DMS53 treated with DMSO at 0.1 percent for 48 hours (cell line): Measurements from ENCODE around the gene SUN2.

Experiments used
- DNase-seq: peaks from one replicate; lab custom pipeline; 2025; ENCODE audit not compliant: unreplicated experiment; lab: John Stamatoyannopoulos, UW

Gene SUN2

DNA sequence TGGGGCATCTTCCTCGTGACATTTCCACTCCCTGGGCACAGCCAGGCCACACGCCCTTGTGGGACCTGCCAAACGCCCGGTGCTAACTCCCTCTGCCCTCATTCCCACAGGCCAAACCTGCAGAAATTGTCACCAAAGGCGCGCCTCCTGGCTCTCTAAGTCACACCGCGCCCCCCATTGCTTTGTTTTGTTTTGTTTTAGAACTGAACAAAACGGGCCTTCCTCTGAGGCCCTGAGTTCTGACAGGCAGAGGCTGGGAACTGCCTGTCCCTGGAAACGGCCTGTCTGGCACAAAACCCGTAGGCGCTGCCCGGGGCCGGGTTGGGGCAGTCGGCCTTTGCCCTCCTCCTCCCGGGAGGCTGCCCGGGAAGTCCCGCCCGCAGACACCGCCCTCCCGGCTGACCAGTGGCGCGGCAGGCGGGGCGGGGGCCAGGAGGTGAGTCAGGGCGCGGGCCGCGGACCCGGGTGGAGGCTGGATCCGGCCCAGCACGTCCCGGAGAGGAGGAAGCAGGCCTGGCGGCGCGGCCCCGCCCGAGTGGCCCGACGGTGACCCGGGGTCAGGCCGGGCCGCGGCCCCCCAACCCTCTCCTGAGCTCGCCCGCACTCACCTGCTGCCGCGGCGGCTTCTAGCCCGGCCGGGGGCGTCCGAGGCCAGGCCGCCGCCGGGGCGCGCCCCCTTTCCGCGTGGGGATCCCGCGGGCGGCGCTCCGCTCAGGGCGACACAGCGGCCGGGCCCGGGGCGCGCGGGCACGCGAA, 465 bp downstream of the SUN2 start:
- DNase-seq = peak; percentile 46

DNA sequence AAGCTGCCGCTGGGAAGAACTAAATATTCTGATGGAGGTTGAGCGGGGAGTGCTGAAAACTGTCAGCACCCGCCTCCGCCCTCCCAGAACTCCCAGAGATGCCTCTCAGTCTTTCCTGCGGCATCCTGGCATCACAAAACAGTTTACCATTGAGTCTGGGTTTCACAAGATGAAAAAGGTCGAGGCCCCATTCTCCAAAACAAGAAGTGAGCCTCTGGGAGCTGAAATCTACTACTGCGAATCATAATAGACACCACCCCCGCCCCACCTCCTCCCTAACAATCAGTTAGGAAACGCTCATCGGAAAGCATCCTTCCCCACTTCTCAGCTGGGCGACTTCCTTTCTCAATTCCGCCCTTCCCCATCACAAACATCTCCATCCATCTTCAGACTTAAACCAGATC, 1.0 kb downstream of the SUN2 start:
- DNase-seq = peak; percentile 16

DNA sequence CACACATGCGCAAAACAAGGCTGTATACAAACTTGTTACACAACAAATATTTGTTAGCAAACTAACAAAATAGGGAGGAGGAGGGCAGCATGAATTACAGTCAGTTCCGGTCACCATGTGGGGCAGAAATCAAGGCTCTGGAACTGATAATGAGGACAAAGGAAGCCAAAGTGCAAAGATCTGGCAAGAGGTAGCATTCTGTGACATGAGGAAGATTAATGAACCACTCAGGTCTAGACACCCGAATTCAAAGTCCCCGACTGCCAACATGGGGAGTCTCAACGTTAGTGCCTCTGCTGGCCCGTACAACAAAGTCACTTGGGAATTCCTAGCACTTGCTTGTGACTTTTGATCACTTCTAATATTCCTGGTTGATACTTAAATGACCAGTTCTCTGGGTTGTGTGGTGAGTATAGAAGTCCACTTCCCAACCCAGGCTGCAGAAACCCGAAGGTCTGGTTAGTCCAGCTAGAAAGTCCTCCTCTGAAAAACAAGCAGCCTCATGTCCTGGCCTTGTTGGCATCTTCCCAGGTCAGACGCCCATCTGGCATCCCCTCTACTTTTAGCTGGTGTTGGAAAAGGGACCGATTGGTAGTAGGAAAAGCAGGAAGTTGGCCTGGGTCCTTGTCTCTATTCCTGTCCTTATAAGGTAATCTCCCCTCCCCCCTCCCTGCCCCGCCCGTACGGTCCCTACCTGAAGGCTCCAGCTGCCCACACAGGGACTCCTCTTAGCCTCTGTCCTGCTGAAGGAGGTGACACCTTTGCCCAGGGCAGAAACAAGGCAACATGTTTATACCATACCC, 1.6 kb downstream of the SUN2 start:
- peak; percentile 70 for DNase-seq

DNA sequence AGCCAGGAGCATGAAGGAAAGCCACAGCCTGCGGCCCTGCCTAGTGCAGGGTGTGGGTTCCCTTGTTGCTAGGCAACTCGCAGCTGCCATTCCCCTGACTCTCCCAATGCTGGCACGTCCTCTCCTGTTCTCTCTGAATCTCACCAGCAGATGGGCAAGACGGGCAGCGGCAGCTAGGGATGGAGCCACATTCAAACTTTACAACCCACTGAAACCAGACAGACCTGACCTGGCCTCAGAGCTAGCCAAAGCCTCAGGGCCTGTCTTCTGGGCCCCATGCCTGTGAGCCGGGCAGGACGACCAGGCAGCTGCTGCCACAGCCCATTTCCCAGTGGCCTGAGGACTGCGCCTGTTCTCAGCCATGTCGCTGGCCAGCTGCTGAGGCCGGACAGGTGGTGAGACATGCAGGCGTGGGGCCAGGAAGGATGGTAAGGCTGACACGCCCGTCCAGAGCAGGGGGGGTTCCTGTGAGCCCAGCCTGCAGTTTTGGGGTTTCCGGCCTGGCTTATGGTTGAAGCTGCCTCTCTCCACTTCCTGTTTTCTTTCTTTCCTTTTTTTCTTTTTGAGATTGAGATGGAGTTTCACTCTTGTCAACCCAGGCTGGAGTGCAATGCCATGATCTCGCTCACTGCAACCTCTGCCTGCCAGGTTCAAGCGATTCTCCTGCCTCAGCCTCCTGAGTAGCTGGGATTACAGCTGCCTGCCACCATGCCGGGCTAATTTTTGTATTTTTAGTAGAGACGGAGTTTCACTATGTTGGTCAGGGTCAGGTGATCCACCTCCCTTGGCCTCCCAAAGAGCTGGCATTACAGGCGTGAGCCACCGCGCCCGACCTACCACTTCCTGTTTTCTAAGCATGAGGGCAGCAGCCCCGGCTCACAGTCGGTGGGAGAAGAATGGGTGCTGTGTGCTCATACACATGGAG, 4.1 kb downstream of the SUN2 start:
- DNase-seq = no peak

DNA sequence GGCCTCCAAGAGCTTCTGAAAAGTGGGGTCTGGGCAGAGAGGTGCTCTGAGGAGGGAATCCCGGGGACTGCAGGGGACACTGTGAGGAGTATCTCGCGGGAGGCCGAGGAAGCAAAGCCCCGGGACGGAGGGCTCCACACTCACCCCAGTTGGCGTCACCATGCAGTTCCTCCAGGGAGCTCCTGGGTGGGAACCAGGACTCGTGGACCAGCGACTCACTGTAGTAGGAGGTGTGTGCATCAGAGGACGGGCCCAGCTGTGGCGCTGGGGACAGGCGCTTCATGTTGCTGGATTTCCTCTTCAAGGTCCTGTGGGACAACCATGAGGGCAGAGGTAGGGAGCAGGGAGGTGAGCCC, 4.8 kb downstream of the SUN2 start:
- no peak for DNase-seq

DNA sequence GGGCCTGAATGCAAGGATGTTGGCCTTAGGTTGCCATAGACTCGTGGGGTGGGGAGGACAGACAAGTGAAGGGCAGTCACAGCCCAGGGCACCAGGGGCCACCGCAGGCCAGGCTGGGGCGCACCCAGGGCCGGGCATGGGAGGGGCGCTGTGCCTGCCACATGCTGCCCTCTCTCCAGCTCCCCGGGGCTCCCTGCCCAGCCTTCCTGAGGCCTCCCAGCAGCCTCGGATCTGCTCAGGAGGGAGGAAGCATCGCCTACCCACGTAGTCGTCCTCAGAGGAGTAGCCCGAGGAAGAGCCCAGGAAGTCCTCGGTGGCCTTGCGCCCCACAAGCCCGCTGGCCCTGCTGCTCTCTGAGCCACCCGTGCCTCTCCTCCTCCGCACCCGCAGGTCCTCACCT, 5.2 kb downstream of the SUN2 start:
- no peak for DNase-seq

DNA sequence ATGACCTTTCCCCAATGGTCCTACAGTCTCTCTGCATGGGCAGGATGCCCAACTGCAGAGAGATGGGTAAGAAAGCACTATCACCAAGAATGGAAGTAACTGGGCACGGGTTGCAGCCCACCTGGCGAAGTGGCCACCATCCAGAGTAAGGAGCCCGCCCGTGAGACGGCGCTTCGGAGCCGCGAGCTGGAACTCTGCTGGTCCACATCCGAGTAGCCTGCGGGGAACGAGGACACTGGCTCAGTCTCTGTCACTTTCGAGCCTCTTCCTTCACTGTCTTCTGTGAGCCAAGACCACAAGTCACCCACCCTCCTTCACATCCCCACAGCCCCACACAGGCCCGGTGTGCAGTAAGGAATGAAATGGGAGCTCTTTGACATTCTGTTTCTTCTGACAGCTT, 5.7 kb downstream of the SUN2 start:
- no peak for DNase-seq

DNA sequence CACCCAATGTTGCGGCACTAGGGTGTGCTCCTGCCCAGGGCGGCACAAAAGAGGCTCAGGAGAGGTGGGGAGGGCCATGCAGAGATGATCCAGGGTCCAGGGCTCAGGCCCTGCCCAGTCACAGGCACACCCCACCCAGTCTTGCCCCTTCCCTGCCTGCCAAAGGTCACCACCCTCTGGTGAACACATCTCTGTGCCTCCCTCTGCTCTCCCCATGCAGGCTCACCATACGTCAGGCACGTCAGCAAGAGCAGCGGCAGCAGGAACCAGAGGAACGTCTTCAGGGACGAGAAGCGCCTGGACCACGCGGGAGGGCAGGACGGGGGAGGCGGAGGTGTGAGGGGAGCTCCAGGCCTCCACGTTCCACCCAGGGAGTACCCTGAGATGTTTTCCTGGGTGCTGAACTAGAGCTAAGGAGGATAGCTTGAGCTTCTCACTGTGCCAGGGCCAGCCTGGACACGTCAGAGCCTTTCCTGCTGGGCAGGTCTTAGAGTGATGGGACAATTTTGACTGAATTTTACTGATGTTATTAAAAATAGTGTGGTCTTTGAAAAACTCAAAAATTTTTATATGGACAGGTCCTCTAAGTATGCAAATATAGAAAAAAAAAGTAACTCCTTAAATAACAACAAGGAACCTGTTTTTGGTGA, 7.2 kb downstream of the SUN2 start:
- no peak for DNase-seq

DNA sequence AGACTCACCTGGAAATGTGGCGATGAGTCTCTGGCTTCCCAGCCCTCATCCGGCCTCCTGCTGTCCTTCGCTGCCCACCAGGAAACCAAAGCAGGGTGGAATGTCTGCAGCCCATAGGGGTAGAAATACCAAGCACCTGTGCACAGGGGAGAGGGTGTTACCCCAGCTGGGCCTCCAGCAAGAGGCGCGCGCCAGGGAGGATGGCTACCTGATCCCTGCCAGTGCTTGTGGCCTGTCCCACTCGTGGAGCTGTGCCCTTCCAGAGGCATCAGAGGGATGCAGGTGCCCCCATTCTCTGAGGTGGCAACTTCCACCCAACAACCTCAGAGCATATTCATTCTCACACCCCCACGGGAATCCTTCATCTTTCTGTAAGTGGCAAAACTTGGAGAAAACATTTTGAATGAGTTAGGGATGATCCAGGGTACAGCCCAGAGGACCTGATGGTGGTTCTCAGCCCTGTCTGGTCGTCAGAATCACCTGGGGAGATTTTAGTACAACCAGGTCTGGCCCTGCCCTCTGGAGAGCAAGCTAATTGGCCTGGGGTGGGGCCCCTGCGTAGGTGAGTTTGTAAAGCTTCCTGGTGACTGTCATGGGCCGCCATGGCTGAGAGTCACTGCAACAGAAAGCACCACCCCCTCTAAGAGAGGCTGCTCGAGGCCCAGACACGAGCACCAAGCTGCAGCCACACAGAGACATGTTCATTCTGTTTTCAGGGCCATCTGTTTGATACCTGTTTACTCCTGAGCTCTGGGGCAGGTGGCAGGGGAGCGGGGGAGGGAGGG, 9.9 kb downstream of the SUN2 start:
- peak; percentile 67 for DNase-seq

DNA sequence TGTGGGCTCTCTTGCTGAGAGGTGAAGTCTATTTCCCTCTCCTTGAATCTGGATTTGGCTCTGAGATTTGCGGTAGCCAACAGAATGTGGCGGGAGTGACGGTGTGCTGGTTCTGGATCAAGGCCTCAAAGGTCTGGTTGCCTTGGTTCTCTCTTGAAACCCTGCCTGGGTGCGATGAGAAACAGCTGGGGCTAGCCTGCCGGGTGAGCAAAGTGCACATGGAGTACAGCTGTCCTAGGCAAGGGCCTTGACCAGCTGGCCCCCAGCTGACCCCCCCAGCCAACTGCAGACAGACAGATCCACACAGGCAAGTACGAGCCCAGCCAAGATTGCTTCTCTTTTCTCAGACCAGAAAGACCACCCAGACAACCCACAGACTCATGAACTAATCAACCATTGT, 10.8 kb downstream of the SUN2 start:
- no peak for DNase-seq

DNA sequence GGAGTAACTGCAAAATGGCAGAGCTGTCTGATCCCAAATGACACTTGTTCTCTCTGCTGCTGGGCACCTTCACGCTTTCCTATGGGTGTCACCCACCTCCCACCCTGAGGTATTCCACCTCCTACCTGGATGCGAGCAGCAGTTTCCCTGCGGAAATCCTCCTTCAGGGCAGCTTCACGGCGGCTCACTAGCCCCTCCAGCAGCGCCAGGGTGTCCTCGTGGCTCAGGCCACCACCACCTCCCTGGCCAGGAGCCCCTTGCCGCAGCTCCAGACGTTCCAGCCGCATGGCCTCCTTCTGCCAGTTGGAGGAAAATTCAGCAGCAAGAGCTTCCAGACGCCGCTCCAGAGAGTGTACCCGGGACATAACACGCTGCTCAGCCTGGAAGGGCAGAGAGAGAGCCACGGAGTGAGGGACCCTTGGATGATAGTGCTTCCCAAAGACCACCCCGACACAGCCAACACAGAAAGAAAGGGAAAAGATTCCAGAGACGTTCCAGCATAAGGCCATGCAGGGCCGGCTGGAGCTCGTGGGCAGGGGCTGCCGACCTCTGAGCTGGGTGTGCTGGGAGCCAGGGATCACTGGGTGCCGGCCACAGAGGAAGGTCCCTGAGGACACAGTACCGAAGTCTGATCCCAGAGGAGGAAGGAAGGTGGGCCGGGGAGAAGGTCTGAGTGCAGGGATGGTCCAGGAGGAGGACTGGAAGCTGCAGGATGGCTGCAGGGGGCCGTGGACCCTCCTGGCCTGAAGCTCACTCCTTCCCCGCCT, 13.4 kb downstream of the SUN2 start:
- no peak for DNase-seq

DNA sequence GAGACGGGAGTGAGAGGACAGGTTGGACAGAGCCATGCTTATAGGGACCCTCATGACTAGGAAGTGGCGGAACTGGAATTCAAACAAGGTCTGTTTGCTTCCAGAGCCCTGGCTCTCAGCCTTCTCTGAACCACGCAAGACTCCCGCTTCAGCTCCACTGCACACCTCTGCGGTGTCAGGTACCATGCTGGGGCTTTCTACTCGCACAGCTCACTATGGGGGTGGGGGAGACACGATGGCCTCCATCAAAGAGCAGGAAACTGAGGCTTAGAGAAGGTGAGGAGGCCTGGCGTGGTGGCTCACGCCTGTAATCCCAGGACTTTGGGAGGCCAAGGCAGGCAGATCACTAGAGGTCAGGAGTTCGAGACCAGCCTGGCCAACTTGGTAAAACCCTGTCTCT, 14.2 kb downstream of the SUN2 start:
- no peak for DNase-seq

DNA sequence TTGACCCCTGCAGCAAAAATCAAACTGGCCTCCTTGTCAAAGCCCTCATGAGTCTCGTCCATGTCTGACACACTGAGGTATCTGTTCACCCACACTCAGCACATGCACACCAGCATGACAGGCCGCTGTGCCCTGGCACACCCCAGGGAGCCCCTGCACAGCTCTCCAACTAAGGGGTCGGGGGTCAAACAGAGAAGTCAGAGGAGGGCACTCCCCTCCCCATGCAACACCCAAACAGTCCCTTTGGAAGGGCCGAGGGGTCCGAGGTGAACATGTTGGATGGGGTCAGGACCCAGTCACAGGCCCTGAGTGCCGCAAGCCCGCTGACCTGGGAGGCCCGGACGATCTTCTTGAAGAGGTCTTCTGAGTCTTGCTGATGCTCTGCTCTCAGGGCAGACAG, 14.6 kb downstream of the SUN2 start:
- no peak for DNase-seq

DNA sequence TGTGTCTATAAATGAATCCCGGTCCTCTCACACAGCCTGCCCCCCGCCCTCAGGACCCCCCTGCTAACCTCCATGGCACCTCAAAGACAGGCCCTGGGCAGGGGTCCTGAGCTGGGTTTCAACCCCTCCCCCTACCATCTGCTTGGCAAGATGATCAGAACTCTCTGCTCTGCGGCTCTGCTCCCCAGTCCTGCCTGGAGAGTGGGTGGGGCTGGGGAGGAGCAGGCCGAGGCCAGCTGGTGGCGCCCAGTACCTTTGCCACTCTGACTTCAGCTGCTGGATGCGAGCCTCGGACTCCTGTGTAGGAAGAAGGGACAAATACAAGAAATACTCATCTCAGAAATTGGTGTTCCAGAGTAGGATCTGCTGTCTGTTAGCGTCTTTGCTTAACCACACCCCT, 15.0 kb downstream of the SUN2 start:
- no peak for DNase-seq

DNA sequence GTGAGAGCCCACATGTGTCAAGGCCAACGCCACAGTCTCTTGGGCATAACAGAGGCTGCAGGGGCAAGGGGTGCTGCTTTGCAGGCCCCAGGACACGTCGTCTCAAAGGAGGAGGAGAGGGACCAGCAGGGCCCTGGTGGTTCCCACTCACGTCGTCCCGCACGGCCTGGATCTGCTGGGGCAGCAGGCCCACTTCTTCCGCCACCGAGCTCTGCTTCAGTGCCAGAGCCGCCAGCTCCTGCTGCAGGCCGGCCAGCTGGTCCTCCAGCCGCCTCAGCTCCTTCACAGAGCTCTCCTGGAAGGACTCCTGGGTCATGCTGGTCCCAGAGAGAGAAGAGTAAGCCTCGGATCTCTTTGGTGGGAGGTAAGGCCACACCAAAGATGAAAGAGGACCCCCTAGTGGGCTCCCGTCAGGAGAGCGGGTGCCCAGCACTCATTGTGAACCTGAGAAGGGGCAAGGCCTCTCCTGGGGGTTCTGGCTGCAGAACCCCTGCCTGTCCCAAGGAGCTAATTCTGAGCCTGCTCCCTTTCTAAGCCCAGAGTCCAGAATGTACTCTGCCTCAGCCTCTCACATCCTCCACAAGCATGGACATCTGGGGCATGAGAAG, 15.6 kb downstream of the SUN2 start:
- DNase-seq = no peak

DNA sequence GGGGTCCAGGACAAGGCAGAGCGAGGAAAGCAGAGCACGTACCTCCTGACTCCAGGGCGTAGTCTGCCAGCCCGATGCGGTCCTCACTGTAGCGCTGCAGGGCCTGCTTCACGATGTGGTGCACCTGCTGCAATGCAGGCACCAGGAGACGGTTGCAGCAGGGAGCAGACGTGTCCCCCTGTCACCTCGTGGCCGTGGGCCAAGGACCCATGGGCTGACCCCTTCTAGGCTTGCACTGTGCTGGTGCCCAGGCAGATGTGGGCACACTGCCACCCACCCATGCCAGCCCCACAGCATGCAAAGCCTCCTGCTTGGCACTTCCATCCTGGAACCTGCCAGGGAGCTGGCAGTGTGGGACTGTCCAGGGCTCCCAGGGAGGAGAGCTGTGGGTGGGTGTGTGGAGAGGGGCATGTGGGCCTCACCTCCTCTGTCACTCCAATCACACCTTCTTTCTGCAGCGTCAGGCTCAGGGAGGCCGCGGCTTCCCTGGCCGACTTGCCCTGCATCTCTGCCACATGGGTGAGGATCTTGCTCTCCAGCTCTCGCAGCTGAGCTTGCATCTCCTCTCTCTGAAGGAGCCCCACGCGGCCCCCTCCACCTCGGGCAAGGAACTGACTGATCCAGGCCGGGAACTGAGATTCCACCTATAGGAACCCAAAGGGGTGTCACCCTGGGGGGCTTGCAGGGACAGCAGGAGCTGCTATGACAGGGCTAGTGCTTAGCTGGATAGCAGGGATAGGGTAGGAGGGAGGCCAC, 16.3 kb downstream of the SUN2 start:
- DNase-seq = no peak

DNA sequence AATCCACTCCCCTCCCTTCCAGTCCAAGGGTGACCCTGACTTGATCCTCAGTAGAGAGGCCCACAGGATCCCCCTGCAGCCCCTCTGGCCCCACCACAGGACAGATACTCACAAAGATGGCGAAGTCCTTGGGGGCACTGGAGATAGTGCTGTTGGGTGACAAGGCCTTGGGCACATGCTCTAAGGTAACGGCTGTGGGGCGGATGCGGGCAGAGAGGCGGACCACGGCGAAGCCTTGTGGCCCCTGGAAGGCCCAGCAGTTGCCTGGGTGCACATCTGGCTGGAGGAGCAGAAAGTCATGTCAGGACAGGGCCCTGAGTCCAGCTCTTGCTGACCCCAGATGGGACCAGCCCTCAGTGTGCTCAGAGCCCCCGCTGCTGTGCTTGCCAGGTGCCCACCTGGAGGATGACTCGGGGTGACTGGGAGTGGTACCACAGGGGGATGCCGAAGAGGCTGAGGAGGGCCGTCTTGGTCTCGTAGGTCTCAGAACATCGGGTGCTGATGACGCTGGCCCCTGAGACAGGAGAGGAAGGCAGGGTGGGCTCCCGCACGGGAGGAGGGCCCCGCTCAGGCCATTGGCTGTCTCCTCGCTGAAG, 17.2 kb downstream of the SUN2 start:
- DNase-seq = no peak
